Kidney glomerular epithelial cell (primary cell): ENCODE data around the gene STK24.

ENCODE experiments used
- DNase-seq: peaks from one replicate; lab custom pipeline; 2025; lab: John Stamatoyannopoulos, UW

Gene STK24

DNA sequence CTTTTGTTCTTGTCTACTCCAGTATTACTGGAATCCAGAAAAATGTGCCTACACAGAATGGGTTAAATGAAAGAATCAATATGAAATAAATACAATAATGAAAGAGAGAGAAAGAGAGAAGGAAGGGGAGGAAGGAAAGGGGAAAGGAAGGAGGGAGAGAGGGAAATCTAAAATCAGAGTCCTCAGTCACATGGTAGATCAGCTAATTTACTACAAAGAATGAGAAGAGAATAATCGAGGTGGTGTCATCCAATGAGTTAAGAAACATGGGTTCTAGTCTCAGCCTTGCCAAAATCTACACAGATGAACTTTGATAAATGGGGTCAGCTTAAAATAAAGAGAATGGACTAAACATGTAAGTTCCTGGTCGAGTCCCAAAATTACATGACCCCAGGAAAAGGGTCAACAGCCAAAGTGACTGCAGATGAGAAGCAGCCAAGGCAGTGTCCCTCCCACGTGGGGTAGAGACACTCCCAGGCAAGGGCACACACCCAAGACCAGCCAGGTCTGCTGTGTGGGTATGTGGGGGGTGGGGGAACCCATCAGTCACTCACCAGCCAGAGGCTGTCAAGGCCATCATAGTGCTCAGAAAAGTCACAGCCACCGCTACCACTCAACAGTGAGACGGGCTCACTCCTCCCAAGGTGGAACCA, 103.6 kb downstream of the STK24 start:
- no peak for DNase-seq

GRCh38 chr13:98471934-98472333, 105.0 kb downstream of the STK24 start:
- no peak for DNase-seq

GRCh38 chr13:98470920-98471319, 106.0 kb downstream of the STK24 start:
- no peak for DNase-seq

DNA sequence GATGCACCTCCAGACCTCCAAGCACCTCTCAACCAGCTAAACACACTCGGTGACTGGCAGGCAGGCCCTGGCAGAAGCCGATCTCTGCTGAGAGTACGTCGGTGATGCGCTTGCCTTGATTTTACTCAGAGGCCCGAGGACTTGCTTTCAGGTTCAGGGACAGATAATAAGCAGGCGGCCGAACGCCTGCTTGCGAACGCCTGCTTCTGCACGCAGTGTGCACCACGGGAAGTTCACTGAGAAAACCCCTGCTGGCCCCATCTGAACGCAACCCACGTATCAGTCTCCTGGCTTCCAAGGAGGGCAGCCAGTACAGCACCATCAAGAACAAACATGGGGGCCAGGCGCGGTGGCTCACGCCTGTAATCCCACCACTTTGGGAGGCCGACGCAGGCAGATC, 108.0 kb downstream of the STK24 start:
- no peak for DNase-seq

- no peak for DNase-seq
Measured at GRCh38 chr13:98468361-98468760, 108.5 kb downstream of the STK24 start.

DNA sequence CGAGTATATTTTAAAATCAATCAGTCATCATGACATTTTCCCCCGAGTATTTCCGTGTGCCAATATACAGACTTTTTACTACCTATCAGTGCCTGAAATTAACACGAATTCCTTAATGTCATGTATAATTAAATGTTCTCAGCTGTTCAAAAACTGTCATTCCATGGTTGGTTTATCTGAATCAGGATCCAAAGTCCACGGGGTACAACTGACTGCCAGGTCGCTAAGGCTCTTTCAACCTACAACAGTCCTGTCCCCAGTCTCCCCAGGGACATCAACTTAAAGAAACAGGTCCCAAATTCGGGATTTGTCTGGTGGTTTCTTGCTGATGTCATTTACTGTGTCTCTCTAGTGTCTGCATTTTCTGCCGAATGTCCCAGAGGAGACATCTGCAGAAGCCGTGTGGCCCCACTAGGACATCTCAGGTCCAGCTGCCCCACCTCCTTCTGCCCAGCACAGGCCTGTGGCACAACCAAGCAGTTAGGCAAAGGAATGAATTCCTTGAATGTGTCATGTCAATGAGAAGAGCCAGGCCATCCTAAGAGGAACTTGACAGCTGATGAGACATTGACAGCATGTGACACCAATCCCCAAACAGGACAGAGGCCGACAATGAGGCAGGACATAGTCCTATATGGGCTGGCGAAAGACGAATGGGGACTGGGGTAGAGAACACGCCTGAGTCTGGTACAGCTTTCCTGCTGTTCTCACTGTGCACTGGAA, 109.5 kb downstream of the STK24 start:
- DNase-seq: no peak

DNA sequence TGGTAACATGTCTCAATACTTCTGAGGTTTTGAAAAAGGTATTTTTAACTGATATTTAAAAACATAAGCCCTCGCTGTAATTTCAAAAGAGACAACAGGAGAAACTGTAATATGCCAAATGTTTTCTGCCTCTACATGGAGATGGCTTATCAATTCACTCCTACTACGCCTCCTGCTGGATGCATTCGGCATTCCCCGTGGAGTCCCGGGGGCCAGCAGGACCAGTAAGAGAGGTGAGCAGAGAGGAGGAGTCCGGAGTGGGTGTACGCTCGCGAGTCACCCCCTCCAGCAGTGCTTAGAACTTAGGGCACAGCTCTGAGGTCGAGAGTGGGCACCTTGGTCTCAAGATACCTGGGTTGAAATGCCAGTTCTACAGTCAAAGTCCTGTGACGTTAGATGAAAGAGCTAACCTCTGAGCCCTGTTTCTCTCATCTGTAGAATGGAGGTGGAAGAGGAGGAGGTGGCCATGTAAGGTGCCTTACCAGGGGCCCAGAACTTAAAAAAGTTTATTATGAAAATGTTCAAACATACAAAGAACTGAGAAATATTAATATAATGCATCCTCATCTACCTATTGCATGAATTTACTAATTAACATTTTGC, 110.2 kb downstream of the STK24 start:
- no peak for DNase-seq

- DNase-seq: no peak
Measured at GRCh38 chr13:98462946-98463345, 114.0 kb downstream of the STK24 start.

GRCh38 chr13:98462241-98462882, 114.5 kb downstream of the STK24 start:
- DNase-seq: no peak

DNA sequence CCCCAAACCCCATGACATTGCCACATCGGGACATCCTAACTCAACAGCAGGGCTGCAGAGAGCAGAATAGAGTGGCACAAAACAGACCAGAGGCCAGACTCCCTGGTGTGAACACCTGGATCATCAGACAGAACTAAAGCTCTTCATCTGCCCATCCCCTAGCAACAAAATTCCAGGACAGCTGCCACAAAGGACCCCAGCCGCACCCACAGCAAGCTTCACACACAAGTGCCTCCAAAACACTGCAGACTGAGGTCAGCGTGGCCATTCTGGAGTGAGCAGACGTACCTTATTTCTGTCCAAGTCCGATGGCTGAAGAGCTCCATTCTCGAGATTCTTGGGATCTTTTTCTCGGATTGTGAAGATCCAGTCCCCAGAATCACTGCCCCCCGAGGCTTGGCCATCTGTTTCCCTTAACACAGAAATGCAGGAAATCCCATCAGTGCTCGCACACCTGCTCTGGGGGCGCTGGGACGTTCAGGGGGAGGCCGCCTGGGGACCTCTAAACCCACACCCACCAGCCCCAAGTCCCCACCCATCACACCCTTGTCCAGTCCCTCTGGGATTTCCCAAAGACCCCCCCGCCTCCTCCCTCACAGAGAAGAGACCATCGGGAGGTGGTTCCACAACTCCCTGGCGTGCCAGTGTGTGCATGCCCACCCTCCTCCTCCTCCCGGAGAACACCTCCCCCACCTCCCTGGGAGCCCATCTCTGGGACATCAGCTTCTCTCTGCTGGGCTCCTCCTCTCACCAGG, 115.2 kb downstream of the STK24 start:
- no peak for DNase-seq

DNA sequence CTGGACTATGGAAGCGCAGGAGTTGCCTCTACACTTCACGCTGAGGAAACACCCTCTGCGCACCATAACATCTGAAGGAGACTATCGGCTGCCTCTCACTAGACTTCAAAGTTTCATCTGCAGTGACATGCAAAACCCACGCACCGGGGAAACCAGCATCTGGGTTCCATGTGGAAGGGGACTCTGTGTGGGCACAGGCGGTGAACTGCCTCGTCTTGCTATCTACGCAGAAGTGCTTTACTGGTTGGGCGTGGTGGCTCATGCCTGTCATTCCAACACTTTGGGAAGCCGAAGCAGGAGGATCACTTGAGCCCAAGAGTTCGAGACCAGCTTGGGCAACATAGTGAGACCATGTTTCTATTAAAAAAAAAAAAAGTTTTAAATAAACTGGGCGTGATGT, 116.4 kb downstream of the STK24 start:
- no peak for DNase-seq

- no peak for DNase-seq
Measured at GRCh38 chr13:98459721-98460370, 117.1 kb downstream of the STK24 start.

DNA sequence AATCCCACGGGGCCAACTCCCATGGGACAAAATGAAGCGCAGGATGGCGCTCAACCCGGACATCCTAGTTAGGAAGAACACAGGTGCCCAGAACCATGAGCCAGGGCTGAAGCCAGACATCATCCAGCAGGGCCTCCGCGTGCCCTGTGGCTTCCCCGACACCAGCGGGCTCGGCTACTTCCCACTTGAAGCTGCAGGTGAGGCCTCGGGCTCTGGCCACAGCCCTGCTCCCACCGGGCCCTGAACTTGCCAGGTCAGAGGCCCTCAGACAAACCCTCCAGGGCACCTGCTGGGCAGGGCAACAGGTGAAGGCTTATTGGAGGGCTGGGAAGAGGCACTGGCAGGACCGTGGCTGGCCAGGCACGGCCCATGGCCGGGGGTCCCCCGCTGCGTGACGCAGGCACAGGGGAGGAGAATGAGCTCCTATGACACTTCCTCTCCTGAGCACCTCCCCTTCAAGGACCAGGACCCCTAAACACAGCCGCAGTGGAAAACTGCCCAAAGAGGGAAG, 117.7 kb downstream of the STK24 start:
- DNase-seq: no peak

DNA sequence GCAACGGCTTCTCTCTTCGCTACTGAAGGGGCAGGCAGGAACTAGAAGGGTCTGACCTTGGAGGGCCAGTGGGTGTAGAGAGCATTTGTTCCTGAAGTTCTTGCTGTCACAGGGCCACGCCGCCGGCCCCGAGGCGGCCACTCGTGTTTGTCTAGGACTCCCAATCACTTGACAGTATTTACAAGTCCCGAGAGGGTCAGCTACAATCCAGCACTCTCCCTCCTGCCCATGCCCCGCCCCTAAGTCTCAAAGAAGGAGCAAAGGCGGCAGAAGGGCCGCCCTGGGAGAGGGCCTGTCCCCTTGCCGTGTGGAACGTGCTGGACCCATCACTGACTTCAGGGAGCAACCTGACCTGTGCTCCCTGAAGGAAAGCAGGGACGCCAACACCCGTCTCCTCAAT, 118.5 kb downstream of the STK24 start:
- no peak for DNase-seq

DNA sequence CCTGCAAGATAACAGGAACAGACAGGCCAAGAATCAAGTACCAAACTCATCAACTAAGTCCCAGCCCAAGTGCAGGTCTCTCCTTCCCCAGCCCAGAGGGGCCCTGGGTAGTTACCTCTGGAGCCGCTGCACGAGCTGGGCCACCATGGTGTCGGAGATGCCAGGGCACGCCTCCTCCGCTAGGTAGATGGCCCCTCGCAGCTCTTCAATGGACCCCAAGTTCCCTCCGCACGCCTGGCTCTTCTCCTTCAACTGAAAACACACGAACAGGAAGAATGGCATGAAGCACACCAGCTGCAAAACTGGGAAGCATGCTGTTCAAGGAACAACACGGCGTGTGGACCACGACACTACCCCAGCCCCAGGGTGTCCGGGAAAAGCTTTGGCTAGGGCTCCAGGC, 119.9 kb downstream of the STK24 start:
- DNase-seq: no peak

DNA sequence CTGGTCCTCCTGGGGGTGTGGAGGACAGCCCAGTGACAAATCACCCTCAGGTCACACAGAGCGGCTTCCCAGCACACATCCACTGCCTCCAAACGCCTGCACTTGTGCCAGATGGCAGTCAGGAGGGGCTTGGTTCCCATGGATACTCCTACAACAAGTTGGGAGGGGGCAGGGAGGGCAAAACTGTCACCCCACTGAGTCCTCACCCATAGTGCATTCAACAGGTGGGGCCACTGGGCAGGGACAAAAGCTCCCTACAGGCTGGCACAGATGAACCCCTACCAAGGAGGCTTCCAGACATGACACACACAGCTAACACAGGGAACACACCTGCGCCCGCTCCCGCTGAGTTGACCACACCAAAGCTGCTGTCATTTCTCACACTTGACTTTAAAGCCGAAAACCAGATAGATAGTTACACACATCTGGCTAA, 120.5 kb downstream of the STK24 start:
- no peak for DNase-seq

DNA sequence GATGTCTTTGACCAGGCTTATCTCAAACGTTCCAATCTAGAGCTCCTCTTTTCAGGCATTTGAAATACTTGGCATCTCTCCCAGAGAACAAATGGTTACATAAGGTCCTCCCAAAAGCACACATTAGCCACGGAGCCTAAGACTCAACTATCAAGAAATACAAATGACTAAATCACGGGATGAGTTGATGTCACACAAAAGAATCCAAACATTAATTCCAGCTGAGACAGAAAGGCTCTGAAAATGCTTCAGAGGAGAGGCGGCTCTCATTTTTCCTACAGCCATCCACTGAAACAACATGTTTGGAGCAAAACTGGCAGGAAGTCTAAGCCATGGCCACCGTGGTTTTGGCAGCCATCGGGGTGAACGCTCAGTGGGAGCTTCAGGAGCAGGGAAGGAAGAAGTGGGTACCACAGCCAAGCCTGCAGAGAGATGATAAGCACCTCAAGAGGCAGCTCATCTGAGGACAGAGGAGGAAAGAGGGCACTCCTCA, 122.5 kb downstream of the STK24 start:
- DNase-seq: peak; percentile 47

GRCh38 chr13:98452851-98453843, 123.8 kb downstream of the STK24 start:
- no peak for DNase-seq

DNA sequence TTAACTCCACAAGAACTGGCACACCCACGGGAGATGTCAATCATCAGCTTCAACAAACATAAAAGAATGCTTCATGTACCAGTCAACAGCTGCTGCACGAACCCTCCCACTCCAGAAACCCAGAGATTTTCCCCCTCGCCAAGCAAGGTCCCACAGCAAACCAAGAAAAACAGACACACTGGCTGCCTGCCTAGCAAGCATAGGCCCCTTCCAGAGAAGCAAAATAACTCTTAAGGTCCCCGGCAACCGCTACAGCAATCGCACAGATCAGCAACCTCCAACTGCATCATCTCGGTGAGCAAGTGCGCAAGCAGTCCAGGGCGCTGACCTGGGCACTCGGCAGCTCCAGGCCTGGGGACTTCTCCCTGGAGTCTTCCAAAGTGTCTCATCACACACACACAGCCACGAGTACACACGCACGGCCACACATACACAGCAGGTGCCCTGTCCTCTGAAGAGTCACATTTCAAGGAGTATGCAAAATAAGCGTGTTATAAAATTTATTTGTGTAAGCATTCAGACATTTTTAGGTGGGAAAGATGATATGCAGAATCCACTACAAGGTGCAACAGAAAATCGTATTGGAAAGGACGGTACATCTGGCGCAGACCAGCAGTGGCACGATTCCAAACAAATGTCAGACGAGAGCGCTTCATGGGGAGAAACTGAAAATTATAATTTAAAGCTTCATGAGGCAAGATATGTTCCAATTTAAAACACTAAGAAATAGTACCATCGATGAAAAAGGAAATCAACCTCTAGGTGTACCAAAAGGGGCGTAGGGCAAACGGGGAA, 125.0 kb downstream of the STK24 start:
- peak; percentile 77 for DNase-seq
